ENCODE data around the gene RTN4RL1.
A peak's percentile ranks its signal among the peaks of the same experiment; 100 is the strongest.
"Not testable (repeated sequence)": the region's sequence is repeated elsewhere in the genome, so short reads cannot be mapped to it uniquely, and the experiment has no call there.

RTN4RL1 gene

GRCh38 chr17:1997927-1998742 is 27.0 kb downstream of the RTN4RL1 start:
- peak; percentile 88 for DNase-seq

- peak; percentile 29 for DNase-seq
These were observed 27.7 kb downstream of the RTN4RL1 start for GRCh38 chr17:1997289-1997926.

- DNase-seq = no peak
These were observed 28.3 kb downstream of the RTN4RL1 start for GRCh38 chr17:1996800-1997288.

- DNase-seq = no peak
These were observed 29.0 kb downstream of the RTN4RL1 start for GRCh38 chr17:1995907-1996799.

GRCh38 chr17:1995321-1995892 is 29.7 kb downstream of the RTN4RL1 start:
- DNase-seq = no peak

GRCh38 chr17:1994707-1995106 is 30.4 kb downstream of the RTN4RL1 start:
- no peak for DNase-seq

GRCh38 chr17:1992541-1992940 is 32.6 kb downstream of the RTN4RL1 start:
- DNase-seq = peak; percentile 19

- no peak for DNase-seq
These were observed 36.0 kb downstream of the RTN4RL1 start for GRCh38 chr17:1989135-1989534.

GRCh38 chr17:1986783-1987451 is 38.2 kb downstream of the RTN4RL1 start:
- DNase-seq = no peak

- DNase-seq = no peak
These were observed 39.4 kb downstream of the RTN4RL1 start for GRCh38 chr17:1985686-1986085.

- no peak for DNase-seq
These were observed 40.0 kb downstream of the RTN4RL1 start for GRCh38 chr17:1985093-1985492.

GRCh38 chr17:1982793-1983366 is 42.3 kb downstream of the RTN4RL1 start:
- DNase-seq = not testable (repeated sequence)

- DNase-seq = no peak
These were observed 44.4 kb downstream of the RTN4RL1 start for GRCh38 chr17:1980665-1981250.

- DNase-seq = peak; percentile 24
These were observed 45.8 kb downstream of the RTN4RL1 start for GRCh38 chr17:1979182-1979985.

GRCh38 chr17:1978396-1978949 is 46.7 kb downstream of the RTN4RL1 start:
- DNase-seq = no peak

GRCh38 chr17:1977583-1978395 is 47.3 kb downstream of the RTN4RL1 start:
- peak; percentile 74 for DNase-seq

- DNase-seq = no peak
These were observed 48.5 kb downstream of the RTN4RL1 start for GRCh38 chr17:1976683-1977064.

GRCh38 chr17:1976000-1976682 is 49.0 kb downstream of the RTN4RL1 start:
- DNase-seq = no peak

- no peak for DNase-seq
These were observed 49.6 kb downstream of the RTN4RL1 start for GRCh38 chr17:1975573-1975972.

Measured in DMS53 (cell line).